OCI-M2 (cell line): Measurements from ENCODE around the gene SLCO2A1.

ENCODE experiments used
- DNase-seq: peaks from one replicate; lab custom pipeline; 2025; ENCODE audit not compliant: unreplicated experiment; lab: John Stamatoyannopoulos, UW

Gene SLCO2A1

GRCh38 chr3:134002306-134002705 is 27.4 kb downstream of the SLCO2A1 start:
- DNase-seq = no peak

GRCh38 chr3:134001251-134001650 is 28.5 kb downstream of the SLCO2A1 start:
- no peak for DNase-seq

- no peak for DNase-seq
Measured at GRCh38 chr3:133999891-134000685, 29.6 kb downstream of the SLCO2A1 start.

GRCh38 chr3:133998691-133999241 is 31.0 kb downstream of the SLCO2A1 start:
- DNase-seq = no peak

GRCh38 chr3:133997871-133998635 is 31.7 kb downstream of the SLCO2A1 start:
- DNase-seq = no peak

GRCh38 chr3:133996996-133997395 is 32.7 kb downstream of the SLCO2A1 start:
- no peak for DNase-seq

- no peak for DNase-seq
Measured at GRCh38 chr3:133996251-133996661, 33.5 kb downstream of the SLCO2A1 start.

GRCh38 chr3:133995264-133995663 is 34.5 kb downstream of the SLCO2A1 start:
- DNase-seq = no peak

GRCh38 chr3:133994166-133994890 is 35.4 kb downstream of the SLCO2A1 start:
- no peak for DNase-seq

- no peak for DNase-seq
Measured at GRCh38 chr3:133992951-133993620, 36.6 kb downstream of the SLCO2A1 start.

GRCh38 chr3:133992381-133992780 is 37.3 kb downstream of the SLCO2A1 start:
- no peak for DNase-seq

- DNase-seq = no peak
Measured at GRCh38 chr3:133991637-133992036, 38.1 kb downstream of the SLCO2A1 start.

GRCh38 chr3:133991209-133991608 is 38.5 kb downstream of the SLCO2A1 start:
- no peak for DNase-seq

GRCh38 chr3:133989936-133990702 is 39.6 kb downstream of the SLCO2A1 start:
- DNase-seq = no peak

- no peak for DNase-seq
Measured at GRCh38 chr3:133988631-133989161, 41.0 kb downstream of the SLCO2A1 start.

GRCh38 chr3:133987948-133988484 is 41.7 kb downstream of the SLCO2A1 start:
- DNase-seq = no peak

- DNase-seq = no peak
Measured at GRCh38 chr3:133987136-133987535, 42.6 kb downstream of the SLCO2A1 start.

GRCh38 chr3:133986311-133986710 is 43.4 kb downstream of the SLCO2A1 start:
- DNase-seq = no peak

GRCh38 chr3:133984975-133985374 is 44.8 kb downstream of the SLCO2A1 start:
- no peak for DNase-seq
